OCI-LY7 (cell line): ENCODE measurements around the gene ACSS1.

Experiments used
- EZH2phosphoT487 ChIP-seq: fragments of 200-600 bp; sonication (generic); IDR thresholded peaks from 2 replicates; pipeline ENCODE4 v1.6.1; 2018; ENCODE audit warnings: low read depth, borderline replicate concordance, mild to moderate bottlenecking, mixed run types, antibody characterized with exemption, low read length, moderate library complexity, mixed read lengths
- TF ChIP-seq, protein P1 (sequence below): fragments of 200-600 bp; sonication (generic); conservative IDR thresholded peaks from 2 replicates; pipeline ENCODE4 v1.5.1; 2014; ENCODE audit warnings: mild to moderate bottlenecking, antibody characterized with exemption, low read length, moderate library complexity, mixed read lengths

DNA sequence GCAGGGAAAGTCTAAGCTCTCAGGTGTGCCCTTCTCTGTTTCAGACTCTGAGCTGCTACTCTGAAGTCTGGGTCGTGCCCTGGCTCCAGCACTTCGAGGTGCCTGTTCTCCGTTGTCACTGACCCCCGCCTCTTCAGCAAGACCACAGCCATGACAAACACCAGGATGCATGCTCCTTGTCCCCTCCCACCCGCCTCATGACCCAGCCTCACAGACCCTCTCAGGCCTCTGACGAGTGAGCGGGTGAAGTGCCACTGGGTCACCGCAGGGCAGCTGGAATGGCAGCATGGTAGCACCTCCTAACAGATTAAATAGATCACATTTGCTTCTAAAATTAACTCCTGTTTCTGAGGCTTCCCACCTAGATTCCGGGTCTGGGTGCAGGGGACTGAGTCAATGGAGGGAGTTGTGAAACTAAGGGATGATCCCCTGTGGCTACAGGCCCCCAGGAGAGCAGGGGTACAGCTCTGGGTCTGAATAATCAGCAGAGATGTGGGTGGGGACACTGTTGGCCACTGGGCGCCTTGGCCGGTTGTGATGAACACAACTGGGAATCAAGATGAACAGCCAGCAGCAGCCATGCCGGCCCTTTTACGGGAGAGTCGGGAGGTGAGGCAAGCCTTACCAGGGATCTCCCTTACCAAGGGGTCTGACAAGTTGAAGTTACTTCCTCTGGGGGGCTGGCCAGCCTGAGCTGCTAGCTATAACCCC, 98.2 kb downstream of the ACSS1 start:
- TF ChIP-seq, protein P1, sequence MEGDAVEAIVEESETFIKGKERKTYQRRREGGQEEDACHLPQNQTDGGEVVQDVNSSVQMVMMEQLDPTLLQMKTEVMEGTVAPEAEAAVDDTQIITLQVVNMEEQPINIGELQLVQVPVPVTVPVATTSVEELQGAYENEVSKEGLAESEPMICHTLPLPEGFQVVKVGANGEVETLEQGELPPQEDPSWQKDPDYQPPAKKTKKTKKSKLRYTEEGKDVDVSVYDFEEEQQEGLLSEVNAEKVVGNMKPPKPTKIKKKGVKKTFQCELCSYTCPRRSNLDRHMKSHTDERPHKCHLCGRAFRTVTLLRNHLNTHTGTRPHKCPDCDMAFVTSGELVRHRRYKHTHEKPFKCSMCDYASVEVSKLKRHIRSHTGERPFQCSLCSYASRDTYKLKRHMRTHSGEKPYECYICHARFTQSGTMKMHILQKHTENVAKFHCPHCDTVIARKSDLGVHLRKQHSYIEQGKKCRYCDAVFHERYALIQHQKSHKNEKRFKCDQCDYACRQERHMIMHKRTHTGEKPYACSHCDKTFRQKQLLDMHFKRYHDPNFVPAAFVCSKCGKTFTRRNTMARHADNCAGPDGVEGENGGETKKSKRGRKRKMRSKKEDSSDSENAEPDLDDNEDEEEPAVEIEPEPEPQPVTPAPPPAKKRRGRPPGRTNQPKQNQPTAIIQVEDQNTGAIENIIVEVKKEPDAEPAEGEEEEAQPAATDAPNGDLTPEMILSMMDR, result no peak
- TF ChIP-seq EZH2phosphoT487, result no peak
